K562 (cell line): ENCODE measurements around the gene IFITM2. TPM values are rescaled to one million over a fixed set of nuclear protein-coding genes. Genes with fewer than 3 reads are reported as not detected.

Experiments used
- ATAC-seq: fragments of 200-7000 bp; cut with Tn5 transposase; 3 replicates; pipeline ENCODE4 v1.9.1; 2020; ENCODE audit warnings: moderate library complexity
- BruUV-seq: library from RNA; stranded (reverse); fragments of 400-500 nt; replicated peaks from 2 replicates; lab custom pipeline; 2021; lab: Mats Ljungman, UMichigan
- CTCF ChIA-PET: fragments of 300-600 bp; formaldehyde crosslinking; extraction: SDS; loops from one replicate; lab custom pipeline; 2021; ENCODE audit warnings: low intra/inter-chr PET ratio; lab: Yijun Ruan, JAX
- POLR2A ChIA-PET: fragments of 300-600, 350-650 bp; sonication (Branson Sonifier 250); formaldehyde crosslinking; extraction: SDS; loops from one replicate; lab custom pipeline; 2021; ENCODE audit warnings: antibody characterized with exemption, inconsistent platforms; lab: Yijun Ruan, JAX
- DNase-seq, 4 experiments: peaks; one replicate each; pipeline versions ENCODE4 v3.0.0 to v3.0.0-alpha.2; 2011 to 2018; ENCODE audit warnings: low spot score in 3 of 4, mixed read lengths in 3 of 4; ENCODE audit errors: extremely low read depth in 1 of 4
- FAIRE-seq: peaks from 2 replicates; lab custom pipeline; 2011; peaks lifted over from hg19 to GRCh38; lab: Jason Lieb, UNC
- H2AFZ ChIP-seq: 2 replicates; pipeline ENCODE4 v1.6.0; 2011; ENCODE audit warnings: low read depth, low read length, control low read depth, inconsistent platforms
- H3K27ac ChIP-seq: fragments of 200-600 bp; 3 replicates; pipeline ENCODE4 v1.8.0; 2011; ENCODE audit warnings: low read depth, mild to moderate bottlenecking, control low read depth, inconsistent platforms, low read length, moderate library complexity, mixed read lengths; ENCODE audit errors: extremely low read depth
- H3K27me3 ChIP-seq, 2 experiments: fragments of 300-600 bp in 1 of 2; 2 replicates in 1 of 2; 3 replicates in 1 of 2; pipeline versions ENCODE4 v1.6.0 to v1.8.0; 2011; ENCODE audit warnings: inconsistent platforms in 2 of 2, low read length in 2 of 2, mild to moderate bottlenecking in 1 of 2, mixed read lengths in 1 of 2, moderate library complexity in 1 of 2; ENCODE audit not compliant: control insufficient read depth in 2 of 2, insufficient read depth in 2 of 2
- H3K36me3 ChIP-seq: fragments of 300-600 bp; 3 replicates; pipeline ENCODE4 v1.8.0; 2011; ENCODE audit warnings: mild to moderate bottlenecking, low read length, inconsistent platforms; ENCODE audit not compliant: control insufficient read depth, insufficient read depth
- H3K4me1 ChIP-seq, 2 experiments: fragments of 200-600 bp in 1 of 2; replicated peaks in 1 of 2; 2 replicates in 1 of 2; 3 replicates in 1 of 2; pipeline versions ENCODE4 v1.5.1 to v1.8.0; 2011; ENCODE audit warnings: inconsistent platforms in 2 of 2, low read length in 2 of 2, mild to moderate bottlenecking in 1 of 2, mixed read lengths in 1 of 2, moderate library complexity in 1 of 2; ENCODE audit not compliant: control insufficient read depth in 2 of 2, insufficient read depth in 2 of 2
- H3K4me2 ChIP-seq: 2 replicates; pipeline ENCODE4 v1.6.1; 2011; ENCODE audit warnings: low read length, control low read depth, inconsistent platforms, mixed read lengths; ENCODE audit not compliant: insufficient read depth
- H3K4me3 ChIP-seq: fragments of 200-600 bp; sonication (generic), shearing (Covaris generic); 2 replicates; pipeline ENCODE4 v1.5.1; 2016; ENCODE audit warnings: control low read depth, inconsistent platforms
- H3K79me2 ChIP-seq: fragments of 200-600 bp; 3 replicates; pipeline ENCODE4 v1.8.0; 2011; ENCODE audit warnings: low read length, inconsistent platforms; ENCODE audit not compliant: control insufficient read depth, insufficient read depth
- H3K9ac ChIP-seq, 2 experiments: 2 replicates each; pipeline versions ENCODE4 v1.6.0 to v1.6.1; 2011; ENCODE audit warnings: low read depth in 2 of 2, low read length in 2 of 2, control low read depth in 1 of 2, inconsistent platforms in 1 of 2, mild to moderate bottlenecking in 1 of 2, mixed read lengths in 1 of 2; ENCODE audit not compliant: insufficient read depth in 1 of 2
- H3K9me1 ChIP-seq: one replicate; pipeline ENCODE4 v1.6.0; 2011; ENCODE audit warnings: inconsistent platforms, mild to moderate bottlenecking, low read length, moderate library complexity; ENCODE audit not compliant: control insufficient read depth, insufficient read depth
- H3K9me3 ChIP-seq: replicated peaks from 2 replicates; pipeline ENCODE4 v1.5.1; 2011; ENCODE audit warnings: low read depth, low read length, inconsistent platforms; ENCODE audit not compliant: control insufficient read depth, insufficient read depth
- H4K20me1 ChIP-seq: replicated peaks from 2 replicates; pipeline ENCODE4 v1.6.1; 2011; ENCODE audit warnings: low read length, inconsistent platforms, mixed read lengths; ENCODE audit not compliant: control insufficient read depth, insufficient read depth
- CBX1 ChIP-seq: sonication (generic); IDR thresholded peaks from 2 replicates; pipeline ENCODE4 v1.6.1; 2016; ENCODE audit warnings: antibody characterized with exemption, low read depth, mild to moderate bottlenecking
- CBX2 ChIP-seq: fragments of 200-600 bp; sonication (generic); IDR thresholded peaks from one replicate; pipeline ENCODE4 v1.6.1; 2012; ENCODE audit warnings: mild to moderate bottlenecking, low read length, inconsistent platforms; ENCODE audit not compliant: insufficient read depth, poor library complexity, severe bottlenecking
- CTBP1 ChIP-seq: fragments of 450-650 bp; IDR thresholded peaks from 2 replicates; pipeline ENCODE4 v1.6.1; 2016; ENCODE audit warnings: borderline replicate concordance
- DACH1 ChIP-seq: fragments of 450-650 bp; IDR thresholded peaks from 2 replicates; pipeline ENCODE4 v1.6.1; 2018; ENCODE audit not compliant: partially characterized antibody
- ELK1 ChIP-seq: sonication (generic); formaldehyde crosslinking; IDR thresholded peaks from 2 replicates; pipeline ENCODE4 v1.8.1; 2022; ENCODE audit warnings: missing genetic modification reagents
- EP300 ChIP-seq: IDR thresholded peaks from 2 replicates; pipeline ENCODE4 v1.6.1; 2012; ENCODE audit warnings: low read length, improper control_type of control experiment
- HSF4 ChIP-seq: fragments of 250-450 bp; sonication (Bioruptor Pico); IDR thresholded peaks from 2 replicates; pipeline ENCODE4 v2.1.2; 2022; ENCODE audit warnings: mild to moderate bottlenecking, moderate library complexity, borderline replicate concordance
- LEF1 ChIP-seq: fragments of 450-650 bp; IDR thresholded peaks from 2 replicates; pipeline ENCODE4 v1.6.1; 2016; ENCODE audit warnings: mild to moderate bottlenecking
- MITF ChIP-seq: IDR thresholded peaks from 2 replicates; pipeline ENCODE4 v1.6.1; 2014; ENCODE audit warnings: antibody characterized with exemption
- NFIX ChIP-seq: fragments of 250-450 bp; sonication (Bioruptor Pico); IDR thresholded peaks from 2 replicates; pipeline ENCODE4 v1.4.0; 2020; ENCODE audit warnings: low read depth, mild to moderate bottlenecking, moderate library complexity
- POLR2G ChIP-seq: fragments of 200-400 bp; formaldehyde crosslinking; IDR thresholded peaks from 2 replicates; pipeline ENCODE4 v1.6.1; 2017; ENCODE audit warnings: low read depth, mild to moderate bottlenecking, antibody characterized with exemption, low read length, moderate library complexity
- RAD21 ChIP-seq, 2 experiments: fragments of 250-450 bp in 1 of 2; fragments of 450-650 bp in 1 of 2; sonication (Bioruptor Pico) in 1 of 2; formaldehyde crosslinking in 1 of 2; IDR thresholded peaks in 1 of 2; conservative IDR thresholded peaks in 1 of 2; 2 replicates each; pipeline versions ENCODE4 v1.4.0 to v1.8.0; 2020 to 2022; ENCODE audit warnings: mild to moderate bottlenecking in 2 of 2, moderate library complexity in 1 of 2
- RHOXF2B ChIP-seq: fragments of 250-450 bp; sonication (Bioruptor Pico); conservative IDR thresholded peaks from 2 replicates; pipeline ENCODE4 v1.5.1; 2021
- SUPT5H ChIP-seq: fragments of 450-650 bp; IDR thresholded peaks from 2 replicates; pipeline ENCODE4 v1.6.1; 2016
- TEAD1 ChIP-seq, 2 experiments: fragments of 450-650 bp in 1 of 2; sonication (generic) in 1 of 2; formaldehyde crosslinking; IDR thresholded peaks; 2 replicates each; pipeline versions ENCODE4 v1.4.0 to v1.8.0; 2020 to 2022; ENCODE audit warnings: mild to moderate bottlenecking in 2 of 2, missing genetic modification reagents in 1 of 2
- ZKSCAN1 ChIP-seq: fragments of 150-350 bp; IDR thresholded peaks from 2 replicates; pipeline ENCODE4 v1.6.1; 2016; ENCODE audit warnings: low read depth, low read length
- ZNF184 ChIP-seq: sonication (generic); formaldehyde crosslinking; IDR thresholded peaks from 2 replicates; pipeline ENCODE4 v1.5.0; 2020; ENCODE audit warnings: missing genetic modification reagents
- ZNF232 ChIP-seq: sonication (generic); formaldehyde crosslinking; IDR thresholded peaks from 2 replicates; pipeline ENCODE4 v1.8.0; 2022; ENCODE audit warnings: mild to moderate bottlenecking, missing genetic modification reagents
- ZNF274 ChIP-seq: IDR thresholded peaks from 2 replicates; pipeline ENCODE4 v1.6.1; 2011; ENCODE audit warnings: low read depth, mild to moderate bottlenecking, low read length, moderate library complexity, borderline replicate concordance
- WGBS: fragments of 100-300 bp; shearing (Covaris generic); methylation state at CpG from one replicate; pipeline ENCODE4 v1.1.6; 2016; ENCODE audit warnings: low coverage, mixed read lengths; ENCODE audit not compliant: insufficient coverage; ENCODE audit errors: missing lambda C conversion rate; 5-methylcytosine and 5-hydroxymethylcytosine counted together
- in situ Hi-C: fragments of 300-500 bp; cut with MboI; formaldehyde crosslinking; loops from 4 replicates; pipeline ENCODE4 v1.15.0; 2018; ENCODE audit warnings: inconsistent platforms, mixed read lengths
- intact Hi-C: fragments of 100-400 bp; cut with micrococcal nuclease; formaldehyde crosslinking; loops from 2 replicates; pipeline ENCODE4 v1.14.2; 2022
- polyA plus RNA-seq, 8 experiments: library from polyadenylated mRNA; depleted of rRNA in 4 of 8; stranded (reverse) in 5 of 8; unstranded in 3 of 8; fragments of >200 nt; fragmentation: Nextera tagmentation in 2 of 8; fragmentation: Illumina TruSeq in 1 of 8; extraction: Ambion mirVana in 2 of 8; extraction: Trizol in 1 of 8; gene quantifications; 2 replicates each; pipeline versions ENCODE4 v1.2.1 to v1.2.3, GENCODE V29; 2011 to 2014; ENCODE audit warnings: inconsistent platforms in 1 of 8, missing spikeins in 1 of 8
- total RNA-seq, 7 experiments: library from RNA; depleted of rRNA in 6 of 7; stranded (reverse); fragments of >200 nt in 6 of 7; fragmentation: Illumina TruSeq in 2 of 7; extraction: Trizol in 2 of 7; gene quantifications; 2 replicates each; pipeline versions ENCODE4 v1.2.1 to v1.2.3, GENCODE V29; 2011 to 2021; ENCODE audit warnings: low replicate concordance in 1 of 7
- TF ChIP-seq, protein P1 (sequence below): sonication (generic); formaldehyde crosslinking; IDR thresholded peaks from 2 replicates; pipeline ENCODE4 v1.8.1; 2023; ENCODE audit warnings: mild to moderate bottlenecking, missing genetic modification reagents, moderate library complexity

IFITM2 gene
- total and polyA plus RNA-seq, 9 of the 15 experiments (the other 6 are each of a cell fraction or from before 2014, with no cell fraction given) = 52.8 to 4,872 (median 356) TPM

DNA sequence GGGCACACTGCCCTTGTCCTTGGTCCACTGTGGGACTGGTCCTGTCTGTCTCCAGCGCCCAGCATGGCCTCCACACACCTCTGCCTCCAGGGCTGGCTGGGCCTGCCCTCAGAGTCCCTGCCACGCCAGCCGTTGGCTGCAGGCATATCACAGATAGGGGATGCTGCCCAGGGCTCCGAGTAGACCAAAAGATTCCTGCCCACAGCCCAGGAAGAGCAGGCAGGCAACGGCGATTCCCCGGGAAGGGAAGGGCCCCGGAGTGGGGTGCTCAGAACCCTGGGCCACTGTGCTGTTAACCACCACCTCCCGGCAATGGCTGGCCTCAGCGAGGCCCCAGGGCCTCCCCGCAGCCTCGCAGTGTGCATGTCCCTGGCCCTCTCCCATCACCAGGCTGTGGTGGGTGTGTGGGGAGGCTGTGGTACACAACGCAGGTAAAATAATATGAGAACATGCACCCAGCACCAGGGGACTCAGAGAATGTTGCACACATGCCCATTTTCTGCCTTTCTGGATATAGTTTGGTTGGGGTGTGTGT lies 10.5 kb upstream of the IFITM2 start:
- 60% methylated on average over 9 of the region's 13 CpGs for WGBS
- no TSS peak for BruUV-seq
- Histone ChIP-seq H3K4me2 (peak overlapping the region; percentile 53), H3K9ac (peak overlapping the region in 1 of 2 experiments; percentile 81; a peak in 2 of 4 replicates), H2AFZ (no peak overlapping the region), H3K4me1 (peaks cover 19 to 78% of the 10 kb centered on the region in 2 experiments), H3K36me3 (peaks cover 38% of the 10 kb centered on the region; the same call in 2 of the 3 replicates), H3K27ac (peak overlapping the region; percentile 69; the same call in 2 of the 3 replicates), H3K9me3 (no peaks in the 10 kb centered on the region), H3K4me3 (no peak overlapping the region), H3K79me2 (no peaks in the 10 kb centered on the region), H3K9me1 (no peaks in the 10 kb centered on the region), H4K20me1 (no peaks in the 10 kb centered on the region), H3K27me3 (no peaks in the 10 kb centered on the region)
- POLR2A ChIA-PET = interaction anchor here (1.0 kb wide), 1 partner anchor 13 kb away, joined by 4 read pairs; no protein-coding TSS in a partner anchor
- in situ Hi-C loops = no loop called here
- DNase-seq = no peak
- intact Hi-C loops = no loop called here
- FAIRE-seq = no peak
- ATAC-seq = peak; percentile 19
- CTCF ChIA-PET = no interaction called here
- TF ChIP-seq ZNF274 = no peak
- no peak for TF ChIP-seq LEF1
- no peak for TF ChIP-seq NFIX (CRISPR knock-in tag)
- no peak for TF ChIP-seq CBX1
- TF ChIP-seq RAD21 (CRISPR knock-in tag; conservative IDR thresholded peaks at IDR 0.05 in 1 of 2, IDR thresholded peaks at IDR 0.05 in 1 of 2) = no peak
- TF ChIP-seq ELK1 (CRISPR knock-in tag) = no peak
- TF ChIP-seq ZNF232 (CRISPR knock-in tag) = no peak
- TF ChIP-seq ZNF184 (CRISPR knock-in tag) = no peak
- TF ChIP-seq DACH1 = no peak
- TF ChIP-seq, protein P1, sequence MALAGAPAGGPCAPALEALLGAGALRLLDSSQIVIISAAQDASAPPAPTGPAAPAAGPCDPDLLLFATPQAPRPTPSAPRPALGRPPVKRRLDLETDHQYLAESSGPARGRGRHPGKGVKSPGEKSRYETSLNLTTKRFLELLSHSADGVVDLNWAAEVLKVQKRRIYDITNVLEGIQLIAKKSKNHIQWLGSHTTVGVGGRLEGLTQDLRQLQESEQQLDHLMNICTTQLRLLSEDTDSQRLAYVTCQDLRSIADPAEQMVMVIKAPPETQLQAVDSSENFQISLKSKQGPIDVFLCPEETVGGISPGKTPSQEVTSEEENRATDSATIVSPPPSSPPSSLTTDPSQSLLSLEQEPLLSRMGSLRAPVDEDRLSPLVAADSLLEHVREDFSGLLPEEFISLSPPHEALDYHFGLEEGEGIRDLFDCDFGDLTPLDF = no peak
- 0 out of 4 replicates have a peak, but pooled peaks of 1 of the 2 experiments have one; percentile 1 for TF ChIP-seq TEAD1 (CRISPR knock-in tag; IDR thresholded peaks at IDR 0.05)
- no peak for TF ChIP-seq CTBP1
- no peak for TF ChIP-seq CBX2
- no peak for TF ChIP-seq RHOXF2B (CRISPR knock-in tag)
- TF ChIP-seq HSF4 (CRISPR knock-in tag) = no peak
- peak; percentile 15; the same call in 1 of the 2 replicates for TF ChIP-seq POLR2G
- no peak for TF ChIP-seq EP300
- 0 out of 2 replicates have a peak, but pooled peaks have one; percentile 4 for TF ChIP-seq SUPT5H
- no peak for TF ChIP-seq ZKSCAN1
- TF ChIP-seq MITF = no peak
